ENCODE results near the gene ASPG. TPM values are rescaled to one million over a fixed set of nuclear protein-coding genes. Genes with fewer than 3 reads are reported as not detected.

ASPG gene
- total and polyA plus RNA-seq, 2 donors (not counting 3 experiments of a cell fraction or from before 2014, with no cell fraction given), result not detected

GRCh38 chr14:104139460-104140212 is 54.1 kb downstream of the ASPG start:
- H3K27me3 ChIP-seq (ENCODE audit: control insufficient read depth in 2 of 2, insufficient read depth in 2 of 2, low read length in 2 of 2), result peaks cover 21 to 23% of the 10 kb centered on the region in 2 experiments
- H3K27ac ChIP-seq (ENCODE audit: insufficient read depth, low read depth, low read length), result no peak overlapping the region
- no peaks in the 10 kb centered on the region for H3K9me1 ChIP-seq (replicated peaks; ENCODE audit: control insufficient read depth, extremely low read depth, insufficient read depth, low read length)
- ChIA-PET POLR2A (no interaction called here), CTCF (interaction anchor here (1.8 kb wide), 1 partner anchor 425 kb away, joined by 8 read pairs; no protein-coding TSS in a partner anchor)
- DNase-seq (ENCODE audit: low read depth, low spot score), result no peak
- no TSS peak for BruUV-seq (replicated peaks)
- TF ChIP-seq POLR2AphosphoS5 (IDR thresholded peaks at IDR 0.05; ENCODE audit: insufficient read depth, low read depth, low read length) (no peak), EZH2 (IDR thresholded peaks at IDR 0.05; ENCODE audit: borderline replicate concordance, low read depth, low read length, severe bottlenecking) (no peak), MYC (IDR thresholded peaks at IDR 0.05; ENCODE audit: low read depth, low read length) (no peak), POLR2A (IDR thresholded peaks at IDR 0.05; ENCODE audit: low read depth, low read length) (no peak), FOS (IDR thresholded peaks at IDR 0.05; ENCODE audit: borderline replicate concordance, insufficient read depth, low read length) (no peak), JUN (IDR thresholded peaks at IDR 0.05; ENCODE audit: borderline replicate concordance, insufficient read depth, insufficient read length, low read depth) (no peak)
- peaks cover 3% of the 10 kb centered on the region for H3K79me2 ChIP-seq (ENCODE audit: control insufficient read depth, insufficient read depth, low read length)
- dilution Hi-C loops (cut with MboI; ENCODE audit: extremely low pct_ligation_motif_present, low sequenced_read_pairs) (no loop called here), intact Hi-C loops (cut with micrococcal nuclease) (loop anchor here (2.0 kb wide), 1 partner anchor 297 kb away; no protein-coding TSS in a partner anchor)
- H3K9ac ChIP-seq (replicated peaks; ENCODE audit: extremely low read depth, insufficient read depth, low read length), result peak overlapping the region; percentile 23
- no peaks in the 10 kb centered on the region for H4K20me1 ChIP-seq (replicated peaks; ENCODE audit: control insufficient read depth, extremely low read depth, insufficient read depth, low read length)
- peak overlapping the region; percentile 91 for H2AFZ ChIP-seq (ENCODE audit: low read depth, low read length)
- peak overlapping the region; percentile 61 to 87 (median 63) for H3K4me3 ChIP-seq (replicated peaks in 1 of 3; ENCODE audit: insufficient read depth in 1 of 3, low read depth in 1 of 3, low read length in 3 of 3)
- H3K36me3 ChIP-seq (ENCODE audit: control insufficient read depth in 2 of 2, extremely low read depth in 1 of 2, insufficient read depth in 2 of 2, low read length in 2 of 2), result no peaks in the 10 kb centered on the region
- peak overlapping the region; percentile 87 for H3K4me2 ChIP-seq (ENCODE audit: insufficient read depth, low read length)
- no peaks in the 10 kb centered on the region for H3K9me3 ChIP-seq (replicated peaks; ENCODE audit: control insufficient read depth, insufficient read depth, low read length)
- H3K4me1 ChIP-seq (ENCODE audit: control insufficient read depth, extremely low read depth, insufficient read depth, low read length), result peaks cover 21% of the 10 kb centered on the region
- no peak for FAIRE-seq

- no peak overlapping the region for H2AFZ ChIP-seq (ENCODE audit: low read depth, low read length)
- no TSS peak for BruUV-seq (replicated peaks)
- DNase-seq (ENCODE audit: low read depth, low spot score), result no peak
- no peak overlapping the region for H3K4me2 ChIP-seq (ENCODE audit: insufficient read depth, low read length)
- ChIA-PET POLR2A (interaction anchor here (0.7 kb wide), 1 partner anchor 53 kb away, joined by 4 read pairs; no protein-coding TSS in a partner anchor), CTCF (interaction anchor here (1.8 kb wide), 1 partner anchor 424 kb away, joined by 8 read pairs; no protein-coding TSS in a partner anchor)
- H4K20me1 ChIP-seq (replicated peaks; ENCODE audit: control insufficient read depth, extremely low read depth, insufficient read depth, low read length), result no peaks in the 10 kb centered on the region
- H3K9me3 ChIP-seq (replicated peaks; ENCODE audit: control insufficient read depth, insufficient read depth, low read length), result no peaks in the 10 kb centered on the region
- peaks cover 19% of the 10 kb centered on the region in 2 experiments for H3K27me3 ChIP-seq (ENCODE audit: control insufficient read depth in 2 of 2, insufficient read depth in 2 of 2, low read length in 2 of 2)
- intact Hi-C loops (cut with micrococcal nuclease) (no loop called here), dilution Hi-C loops (cut with MboI; ENCODE audit: extremely low pct_ligation_motif_present, low sequenced_read_pairs) (no loop called here)
- H3K36me3 ChIP-seq (ENCODE audit: control insufficient read depth in 2 of 2, extremely low read depth in 1 of 2, insufficient read depth in 2 of 2, low read length in 2 of 2), result no peaks in the 10 kb centered on the region
- H3K4me1 ChIP-seq (ENCODE audit: control insufficient read depth, extremely low read depth, insufficient read depth, low read length), result peaks cover 21% of the 10 kb centered on the region
- no peak for TF ChIP-seq MYC (IDR thresholded peaks at IDR 0.05; ENCODE audit: low read depth, low read length)
- TF ChIP-seq POLR2AphosphoS5 (IDR thresholded peaks at IDR 0.05; ENCODE audit: insufficient read depth, low read depth, low read length), result no peak
- TF ChIP-seq POLR2A (IDR thresholded peaks at IDR 0.05; ENCODE audit: low read depth, low read length), result no peak
- TF ChIP-seq CTCF (IDR thresholded peaks at IDR 0.05; ENCODE audit: extremely low read depth in 1 of 2, insufficient read depth in 1 of 2, low read depth in 1 of 2, low read length in 2 of 2), result no peak
- TF ChIP-seq GATA2 (IDR thresholded peaks at IDR 0.05; ENCODE audit: insufficient read depth, insufficient read length, low read depth, low read length), result no peak
- TF ChIP-seq FOS (IDR thresholded peaks at IDR 0.05; ENCODE audit: borderline replicate concordance, insufficient read depth, low read length), result no peak
- TF ChIP-seq JUN (IDR thresholded peaks at IDR 0.05; ENCODE audit: borderline replicate concordance, insufficient read depth, insufficient read length, low read depth), result no peak
- TF ChIP-seq MAX (IDR thresholded peaks at IDR 0.05; ENCODE audit: insufficient read depth, insufficient read length), result no peak
- H3K27ac ChIP-seq (ENCODE audit: insufficient read depth, low read depth, low read length), result no peak overlapping the region
- no peak overlapping the region for H3K9ac ChIP-seq (replicated peaks; ENCODE audit: extremely low read depth, insufficient read depth, low read length)
- no peak for FAIRE-seq
- H3K4me3 ChIP-seq (replicated peaks in 1 of 3; ENCODE audit: insufficient read depth in 1 of 3, low read depth in 1 of 3, low read length in 3 of 3), result peak overlapping the region in 1 of 3 experiments; percentile 61
- H3K79me2 ChIP-seq (ENCODE audit: control insufficient read depth, insufficient read depth, low read length), result peaks cover 3% of the 10 kb centered on the region
- no peaks in the 10 kb centered on the region for H3K9me1 ChIP-seq (replicated peaks; ENCODE audit: control insufficient read depth, extremely low read depth, insufficient read depth, low read length)
Measured at GRCh38 chr14:104140213-104140462, 54.6 kb downstream of the ASPG start.

Data from endothelial cell of umbilical vein (primary cell).